NCI-H2029 (cell line): ENCODE data around the gene ZFP2.

Experiments
- DNase-seq: peaks from one replicate; lab custom pipeline; 2025; lab: John Stamatoyannopoulos, UW

Gene ZFP2

DNA sequence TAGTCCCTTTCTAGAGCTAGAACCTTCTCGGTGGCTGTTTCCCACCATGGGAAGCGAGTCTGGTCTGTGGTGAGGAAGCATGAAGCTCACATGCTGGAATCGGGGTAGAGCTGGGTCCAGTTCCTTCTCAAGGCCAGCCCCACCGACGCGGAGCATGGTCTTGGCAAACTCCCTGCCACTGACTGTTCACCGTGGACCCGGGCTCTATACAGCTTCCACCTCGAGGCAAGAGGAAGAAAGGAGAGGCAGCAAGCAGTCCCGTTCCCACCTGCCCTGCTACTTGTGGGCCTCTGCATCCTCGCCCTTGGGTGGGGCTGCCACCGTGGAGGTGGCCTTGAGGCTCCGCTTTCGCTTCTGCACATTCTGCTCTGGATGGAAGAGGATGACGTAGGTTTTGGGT, 85.7 kb downstream of the ZFP2 start:
- DNase-seq: no peak
